ENCODE results near the gene TRIM66.

The TRIM66 gene

DNA sequence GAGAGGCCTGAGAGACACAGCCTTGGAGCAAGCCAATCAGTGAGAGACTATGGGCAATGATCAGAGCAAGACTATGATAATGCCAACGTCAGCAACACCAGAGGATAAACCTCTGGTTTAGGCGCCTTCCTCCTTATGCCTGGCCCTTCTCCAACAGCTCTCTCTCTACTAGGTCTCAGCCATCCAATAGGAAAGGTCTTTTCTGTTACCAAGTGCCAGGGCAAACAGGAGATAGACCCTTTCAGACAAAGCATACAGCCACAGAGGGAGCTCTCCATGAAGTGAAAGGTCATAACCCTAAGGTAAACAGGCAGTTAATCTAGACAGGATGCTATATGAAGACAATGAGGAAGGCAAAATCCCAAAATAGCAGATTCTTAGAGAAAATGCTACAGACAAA lies 98.0 kb downstream of the TRIM66 start:
- H3K4me3 Mint-ChIP-seq = no peak overlapping the region
- H3K9me3 Mint-ChIP-seq = peaks cover 6% of the 10 kb centered on the region
- H3K27me3 Mint-ChIP-seq (ENCODE audit: low read depth) = peaks cover 21% of the 10 kb centered on the region
- no peaks in the 10 kb centered on the region for H3K36me3 Mint-ChIP-seq (ENCODE audit: low read depth)
- no peaks in the 10 kb centered on the region for H3K4me1 Mint-ChIP-seq (ENCODE audit: low read depth)
- no peak overlapping the region for H3K27ac Mint-ChIP-seq

DNA sequence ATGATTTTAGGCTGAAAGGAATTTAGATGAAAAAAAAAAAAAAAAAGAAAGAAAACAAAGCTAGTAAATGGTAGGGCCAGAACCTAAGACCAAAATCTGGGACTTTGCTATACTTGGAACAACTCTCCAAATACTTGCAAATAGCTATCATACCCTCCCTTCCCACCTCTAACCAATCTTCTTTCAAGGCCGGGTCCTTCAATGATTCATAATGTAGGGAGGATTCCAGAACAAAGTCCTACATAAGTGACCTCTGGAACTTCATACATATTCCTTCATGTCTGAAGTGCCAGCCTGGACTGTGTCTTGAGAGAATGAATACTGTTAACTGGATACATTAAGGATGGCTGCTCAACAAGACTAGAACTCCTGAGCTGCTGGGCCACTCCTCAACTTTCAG lies 98.4 kb downstream of the TRIM66 start:
- Mint-ChIP-seq H3K4me1 (ENCODE audit: low read depth) (no peaks in the 10 kb centered on the region), H3K27ac (no peak overlapping the region), H3K9me3 (peaks cover 6% of the 10 kb centered on the region), H3K27me3 (ENCODE audit: low read depth) (peaks cover 17% of the 10 kb centered on the region), H3K4me3 (no peak overlapping the region), H3K36me3 (ENCODE audit: low read depth) (no peaks in the 10 kb centered on the region)

DNA sequence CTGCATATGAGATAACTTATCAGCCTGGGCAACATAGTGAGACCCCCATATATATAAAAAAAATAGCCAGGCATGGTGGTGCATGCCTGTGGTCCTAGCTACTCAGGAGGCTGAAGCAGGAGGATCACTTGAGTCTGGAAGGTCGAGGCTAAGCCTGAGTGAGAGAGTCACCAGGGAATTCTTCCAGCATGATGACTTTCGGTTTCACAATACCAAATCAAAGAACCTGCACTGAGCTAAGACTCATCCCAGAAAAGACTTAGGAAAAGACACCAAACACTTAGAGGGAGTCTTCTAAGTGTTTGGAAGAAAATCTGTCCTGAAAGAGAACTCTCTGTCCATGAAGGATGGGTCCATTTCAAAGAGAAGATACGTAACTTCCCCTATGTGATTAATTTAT lies 101.2 kb downstream of the TRIM66 start:
- Mint-ChIP-seq H3K9me3 (peaks cover 6% of the 10 kb centered on the region), H3K4me1 (ENCODE audit: low read depth) (no peaks in the 10 kb centered on the region), H3K27me3 (ENCODE audit: low read depth) (peaks cover 9% of the 10 kb centered on the region), H3K36me3 (ENCODE audit: low read depth) (no peaks in the 10 kb centered on the region), H3K4me3 (no peak overlapping the region), H3K27ac (no peak overlapping the region)

DNA sequence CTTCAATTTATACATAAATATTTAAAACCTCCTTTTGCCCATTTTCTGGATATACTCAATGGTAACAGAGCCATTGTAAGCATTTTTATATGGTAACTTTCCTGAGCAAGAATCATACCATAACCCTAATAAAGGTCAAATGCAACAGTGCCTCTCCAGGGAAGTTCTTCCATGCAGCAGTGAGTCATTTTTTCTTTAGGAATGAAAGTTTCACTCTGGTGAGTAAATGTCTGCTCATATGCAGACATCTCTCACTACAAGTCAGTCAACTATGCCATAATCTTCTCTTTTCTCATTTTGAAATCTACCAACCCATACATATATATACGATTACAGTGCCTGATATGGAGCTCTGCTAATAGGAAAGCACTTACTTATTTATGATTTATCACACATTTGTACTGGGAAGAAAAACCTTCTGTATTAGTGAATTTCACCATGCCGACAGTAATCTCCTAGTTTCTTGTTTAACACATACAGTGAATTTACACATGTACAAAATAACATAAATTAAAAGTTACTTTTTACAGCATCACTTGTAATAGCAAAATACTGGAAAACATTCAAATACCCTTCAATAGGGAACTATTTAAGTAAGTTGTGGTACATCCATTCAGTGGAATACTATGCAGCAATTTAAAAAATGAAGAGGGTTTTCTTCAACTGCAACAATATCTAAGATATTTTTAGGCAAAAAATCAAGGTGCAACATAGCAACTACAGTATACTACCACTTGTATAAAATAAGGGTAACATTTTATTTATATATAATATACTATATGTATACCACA lies 104.5 kb downstream of the TRIM66 start:
- no peaks in the 10 kb centered on the region for H3K4me1 Mint-ChIP-seq (ENCODE audit: low read depth)
- no peaks in the 10 kb centered on the region for H3K36me3 Mint-ChIP-seq (ENCODE audit: low read depth)
- H3K9me3 Mint-ChIP-seq = peaks cover 6% of the 10 kb centered on the region
- H3K27me3 Mint-ChIP-seq (ENCODE audit: low read depth) = peaks cover 12% of the 10 kb centered on the region
- no peak overlapping the region for H3K4me3 Mint-ChIP-seq
- H3K27ac Mint-ChIP-seq = no peak overlapping the region

DNA sequence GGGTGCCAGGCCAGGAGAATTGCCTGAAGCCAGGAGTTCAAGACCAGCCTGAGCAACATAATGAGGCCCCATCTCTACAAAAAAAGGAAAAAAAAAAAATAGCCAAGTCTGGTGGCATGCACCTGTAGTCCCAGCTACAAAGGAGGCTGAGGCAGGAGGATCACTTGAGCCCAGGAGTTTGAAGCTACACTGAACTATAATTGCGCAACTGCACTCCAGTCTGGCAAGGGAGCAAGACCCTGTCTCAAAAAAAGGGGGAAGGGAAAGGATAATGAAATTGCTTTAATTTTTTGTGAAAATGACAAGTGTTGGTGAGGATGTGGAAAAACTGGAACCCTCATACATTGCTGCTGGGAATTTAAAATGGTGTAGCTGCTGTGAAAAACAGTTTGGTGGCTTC lies 107.7 kb downstream of the TRIM66 start:
- no peaks in the 10 kb centered on the region for H3K4me1 Mint-ChIP-seq (ENCODE audit: low read depth)
- no peak overlapping the region for H3K27ac Mint-ChIP-seq
- H3K36me3 Mint-ChIP-seq (ENCODE audit: low read depth) = no peaks in the 10 kb centered on the region
- H3K27me3 Mint-ChIP-seq (ENCODE audit: low read depth) = peaks cover 12% of the 10 kb centered on the region
- H3K9me3 Mint-ChIP-seq = peaks cover 3% of the 10 kb centered on the region
- H3K4me3 Mint-ChIP-seq = no peak overlapping the region

DNA sequence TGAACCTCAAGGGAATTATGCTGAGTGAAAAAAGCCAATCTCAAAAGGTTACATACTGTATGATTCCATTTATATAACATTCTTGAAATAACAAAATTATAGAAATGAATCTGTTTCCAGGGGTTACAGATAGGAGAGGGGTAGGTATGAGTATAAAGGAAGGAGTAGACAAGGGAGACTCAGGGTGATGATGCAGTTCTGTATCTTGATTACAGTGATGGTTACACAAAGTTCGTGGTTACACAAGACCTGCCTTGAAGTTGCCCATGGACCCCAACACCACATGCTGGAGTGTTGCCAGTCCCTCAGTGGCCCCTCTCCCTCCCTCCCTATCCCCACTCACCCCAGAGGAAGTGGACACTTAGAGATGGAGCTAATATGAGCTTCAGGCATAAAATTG lies 108.7 kb downstream of the TRIM66 start:
- Mint-ChIP-seq H3K36me3 (ENCODE audit: low read depth) (no peaks in the 10 kb centered on the region), H3K4me1 (ENCODE audit: low read depth) (no peaks in the 10 kb centered on the region), H3K27me3 (ENCODE audit: low read depth) (peaks cover 18% of the 10 kb centered on the region), H3K27ac (no peak overlapping the region), H3K4me3 (no peak overlapping the region), H3K9me3 (no peaks in the 10 kb centered on the region)

DNA sequence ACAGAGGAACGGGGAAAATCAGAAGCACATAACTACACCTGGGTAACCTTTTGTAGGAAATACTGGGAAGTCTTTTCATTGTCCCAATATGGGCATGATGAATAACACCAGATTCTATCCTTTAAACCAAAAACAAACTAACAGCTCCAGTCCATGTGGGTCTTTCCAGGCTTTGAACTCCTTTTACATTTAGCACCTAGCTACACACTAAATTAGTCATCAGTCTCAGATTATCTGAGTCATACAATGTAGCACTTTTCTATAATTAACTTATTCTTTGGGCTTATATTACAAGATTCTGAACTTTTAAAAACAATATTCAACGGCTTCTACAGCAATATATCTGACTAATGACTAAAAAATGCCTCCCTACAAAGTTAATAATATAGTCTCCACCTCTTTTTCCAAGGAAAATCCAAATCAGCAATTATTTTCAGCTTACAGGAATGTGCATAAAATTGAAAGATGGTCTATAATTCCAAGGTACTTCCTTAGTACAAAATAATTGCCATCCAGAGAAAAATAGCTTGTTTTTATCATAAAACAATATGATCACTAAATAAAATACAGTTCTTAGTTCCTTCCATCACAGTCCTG lies 114.8 kb downstream of the TRIM66 start:
- no peak overlapping the region for H3K4me3 Mint-ChIP-seq
- H3K9me3 Mint-ChIP-seq = no peaks in the 10 kb centered on the region
- H3K27me3 Mint-ChIP-seq (ENCODE audit: low read depth) = peaks cover 31% of the 10 kb centered on the region
- no peaks in the 10 kb centered on the region for H3K36me3 Mint-ChIP-seq (ENCODE audit: low read depth)
- H3K4me1 Mint-ChIP-seq (ENCODE audit: low read depth) = no peaks in the 10 kb centered on the region
- H3K27ac Mint-ChIP-seq = no peak overlapping the region

DNA sequence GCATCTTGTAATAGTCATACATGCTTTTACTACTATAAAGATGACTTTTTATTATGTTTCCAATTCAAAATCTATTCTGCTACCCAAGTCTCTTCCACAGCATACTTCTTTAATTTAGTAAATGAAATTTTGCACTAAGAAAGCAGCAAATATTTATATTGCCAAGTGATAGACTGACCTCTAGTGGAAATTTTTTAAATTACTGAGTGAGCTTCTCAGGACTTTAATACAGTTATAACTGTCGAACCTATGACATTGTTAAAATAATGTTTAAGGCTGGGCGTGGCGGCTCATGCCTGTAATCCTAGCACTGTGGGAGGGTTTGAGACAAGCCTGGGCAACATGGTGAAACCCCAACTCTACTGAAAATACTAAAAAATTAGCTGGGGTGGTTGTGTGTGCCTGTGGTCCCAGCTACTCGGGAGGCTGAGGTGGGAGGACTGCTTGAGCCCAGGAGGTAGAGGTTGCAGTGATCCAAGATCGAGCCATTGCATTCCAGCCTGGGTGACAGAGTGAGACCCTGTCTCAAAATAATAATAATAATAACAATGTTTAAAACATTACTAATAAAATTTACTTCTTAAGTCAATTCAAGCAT lies 115.8 kb downstream of the TRIM66 start:
- H3K9me3 Mint-ChIP-seq = no peaks in the 10 kb centered on the region
- H3K4me3 Mint-ChIP-seq = no peak overlapping the region
- H3K27ac Mint-ChIP-seq = no peak overlapping the region
- no peaks in the 10 kb centered on the region for H3K4me1 Mint-ChIP-seq (ENCODE audit: low read depth)
- H3K36me3 Mint-ChIP-seq (ENCODE audit: low read depth) = no peaks in the 10 kb centered on the region
- H3K27me3 Mint-ChIP-seq (ENCODE audit: low read depth) = peaks cover 38% of the 10 kb centered on the region

DNA sequence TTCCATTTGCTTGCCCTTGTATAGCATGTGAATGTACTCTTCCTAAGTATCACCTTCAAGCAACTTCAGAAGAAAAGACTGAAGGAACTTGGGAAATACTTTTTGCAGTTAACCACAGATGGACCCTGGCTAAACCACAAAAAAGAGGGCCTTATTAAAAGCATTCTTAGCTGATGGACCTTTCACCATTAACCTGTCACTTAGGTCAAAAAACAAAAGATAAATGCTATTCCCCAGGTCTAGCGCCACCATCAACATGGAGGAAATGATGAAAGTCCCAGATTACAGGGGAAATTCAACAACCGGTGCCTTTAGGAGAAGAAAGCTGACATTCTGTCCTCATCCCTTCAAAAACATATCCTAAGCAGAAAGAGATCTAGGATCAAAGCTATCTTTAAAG lies 117.9 kb downstream of the TRIM66 start:
- H3K4me3 Mint-ChIP-seq = no peak overlapping the region
- H3K4me1 Mint-ChIP-seq (ENCODE audit: low read depth) = no peaks in the 10 kb centered on the region
- H3K27me3 Mint-ChIP-seq (ENCODE audit: low read depth) = peaks cover 32% of the 10 kb centered on the region
- H3K27ac Mint-ChIP-seq = no peak overlapping the region
- no peaks in the 10 kb centered on the region for H3K9me3 Mint-ChIP-seq
- H3K36me3 Mint-ChIP-seq (ENCODE audit: low read depth) = no peaks in the 10 kb centered on the region

Measured in T-helper 1 cell treated with Interleukin-12 subunit alpha and Interleukin-12 subunit beta and Interleukin-4 antibody, amounts not matched to agents 30 μg/mL and 1 μg/mL, for 36 hours (primary cell).